ENCODE results near the gene CPLANE2. TPM values are rescaled to one million over a fixed set of nuclear protein-coding genes. Genes with fewer than 3 reads are reported as not detected.

Gene CPLANE2
- total RNA-seq, 1 experiment from 2014 or later = 6.3 TPM

- Histone ChIP-seq H3K23me2 (ENCODE audit: insufficient read length, low read depth, low read length, poor library complexity, severe bottlenecking) (no peaks in the 10 kb centered on the region), H2BK20ac (ENCODE audit: low read depth, low read length, poor library complexity, severe bottlenecking) (no peak overlapping the region), H3K79me2 (ENCODE audit: insufficient read depth, low read length) (no peaks in the 10 kb centered on the region), H3K4ac (ENCODE audit: low read depth, low read length) (no peak overlapping the region), H3K56ac (ENCODE audit: insufficient read length, low read depth, low read length) (no peak overlapping the region), H3K4me2 (ENCODE audit: insufficient read depth, insufficient read length, low read length) (no peak overlapping the region), H2BK5ac (ENCODE audit: insufficient read length, low read length) (no peak overlapping the region), H3K9me3 (ENCODE audit: control insufficient read depth, low read depth, low read length) (no peaks in the 10 kb centered on the region), H3K23ac (ENCODE audit: insufficient read length, low read depth, low read length) (no peak overlapping the region), H2BK120ac (ENCODE audit: low read depth, low read length, poor library complexity, severe bottlenecking) (no peak overlapping the region), H2BK15ac (ENCODE audit: low read depth, low read length) (no peak overlapping the region), H3T11ph (ENCODE audit: low read length) (no peak overlapping the region), H3K9ac (ENCODE audit: extremely low read depth, insufficient read length, low read length) (no peak overlapping the region), H2AFZ (ENCODE audit: low read length) (no peak overlapping the region), H2BK12ac (ENCODE audit: insufficient read length, low read depth, low read length) (no peak overlapping the region), H2AK5ac (ENCODE audit: insufficient read length, low read length) (no peak overlapping the region), H3K27ac (ENCODE audit: insufficient read length, low read depth, low read length) (no peak overlapping the region), H3K14ac (ENCODE audit: insufficient read depth, low read length) (no peak overlapping the region), H3K27me3 (ENCODE audit: insufficient read depth, low read length) (no peaks in the 10 kb centered on the region), H4K8ac (replicated peaks; ENCODE audit: insufficient read length, low read depth, low read length) (no peak overlapping the region), H4K91ac (ENCODE audit: insufficient read length, low read depth, low read length) (no peak overlapping the region), H3K4me1 (ENCODE audit: insufficient read depth, low read length) (no peaks in the 10 kb centered on the region), H3K79me1 (ENCODE audit: insufficient read depth, low read depth, low read length, poor library complexity, severe bottlenecking) (no peaks in the 10 kb centered on the region), H4K20me1 (ENCODE audit: control insufficient read depth, insufficient read depth, insufficient read length) (no peaks in the 10 kb centered on the region), H3K18ac (ENCODE audit: insufficient read length, low read depth, low read length) (no peak overlapping the region), H4K5ac (ENCODE audit: insufficient read length, low read depth, low read length) (no peak overlapping the region)
- Mint-ChIP-seq H3K4me1 (peaks cover 14 to 19% of the 10 kb centered on the region in 2 experiments), H3K36me3 (ENCODE audit: insufficient read depth in 1 of 3, low read depth in 3 of 3) (no peaks in the 10 kb centered on the region), H3K9me3 (no peaks in the 10 kb centered on the region), H3K4me3 (no peak overlapping the region), H3K27ac (no peak overlapping the region), H3K27me3 (ENCODE audit: low read depth) (no peaks in the 10 kb centered on the region)
- no peak for TF ChIP-seq CTCF (conservative IDR thresholded peaks at IDR 0.05)
- no peak for DNase-seq
Measured at GRCh38 chr1:16267690-16268180, 30.8 kb upstream of the CPLANE2 start.

Measured in H9 (cell line).